Fibroblast of peridontal ligament (primary cell): ENCODE measurements around the gene IDH3B.
A peak's percentile ranks its signal among the peaks of the same experiment; 100 is the strongest.

Experiments
- DNase-seq: peaks from one replicate; pipeline ENCODE4 v3.0.0-alpha.2; 2010; ENCODE audit errors: extremely low read depth

IDH3B gene

GRCh38 chr20:2656471-2657117, 7.4 kb downstream of the IDH3B start:
- DNase-seq = no peak

- no peak for DNase-seq
Observed at GRCh38 chr20:2655331-2656116, 8.5 kb downstream of the IDH3B start.

GRCh38 chr20:2654831-2655230, 9.2 kb downstream of the IDH3B start:
- no peak for DNase-seq

GRCh38 chr20:2654384-2654822, 9.6 kb downstream of the IDH3B start:
- no peak for DNase-seq

- no peak for DNase-seq
Observed at GRCh38 chr20:2653556-2654383, 10.2 kb downstream of the IDH3B start.

GRCh38 chr20:2652724-2653555, 11.1 kb downstream of the IDH3B start:
- DNase-seq = peak; percentile 12

- DNase-seq = peak; percentile 84
Observed at GRCh38 chr20:2651772-2652723, 12.0 kb downstream of the IDH3B start, which contains the start of gene NOP56. TSS of gene NOP56 (plus strand) at chr20:2652632. CDS start at chr20:2652661, 29 bp downstream.

GRCh38 chr20:2643708-2644107, 20.3 kb downstream of the IDH3B start:
- no peak for DNase-seq

- no peak for DNase-seq
Observed at GRCh38 chr20:2640899-2641298, 23.1 kb downstream of the IDH3B start.

GRCh38 chr20:2640260-2640659, 23.8 kb downstream of the IDH3B start:
- no peak for DNase-seq

- DNase-seq = no peak
Observed at GRCh38 chr20:2637246-2637645, 26.8 kb downstream of the IDH3B start.

GRCh38 chr20:2633381-2633780, 30.6 kb downstream of the IDH3B start:
- no peak for DNase-seq

GRCh38 chr20:2631228-2631627, 32.8 kb downstream of the IDH3B start:
- DNase-seq = peak; percentile 27

- peak; percentile 47 for DNase-seq
Observed at GRCh38 chr20:2626853-2627541, 37.0 kb downstream of the IDH3B start.

- DNase-seq = peak; percentile 26
Observed at GRCh38 chr20:2625062-2625461, 39.0 kb downstream of the IDH3B start.

- DNase-seq = no peak
Observed at GRCh38 chr20:2624190-2624589, 39.8 kb downstream of the IDH3B start.

- peak; percentile 13 for DNase-seq
Observed at GRCh38 chr20:2619961-2620595, 43.9 kb downstream of the IDH3B start.

- DNase-seq = no peak
Observed at GRCh38 chr20:2619337-2619736, 44.7 kb downstream of the IDH3B start.

- no peak for DNase-seq
Observed at GRCh38 chr20:2618815-2619214, 45.2 kb downstream of the IDH3B start.
